GM12865 (cell line): Measurements from ENCODE around the gene NOS1.
A peak's percentile ranks its signal among the peaks of the same experiment; 100 is the strongest.

ENCODE experiments used
- DNase-seq: peaks from one replicate; pipeline ENCODE4 v3.0.0; 2010; ENCODE audit warnings: low read depth
- H3K4me3 ChIP-seq: 2 replicates; pipeline ENCODE4 v1.5.1; 2011; ENCODE audit warnings: mild to moderate bottlenecking, low read depth, low read length, control low read depth
- CTCF ChIP-seq: IDR thresholded peaks from 2 replicates; pipeline ENCODE4 v1.5.1; 2011; ENCODE audit warnings: low read length, control low read depth, low read depth, inconsistent platforms; ENCODE audit not compliant: insufficient read depth; ENCODE audit errors: missing control alignments

The NOS1 gene

GRCh38 chr12:117333331-117333881 lies 28.0 kb downstream of the NOS1 start:
- DNase-seq, result no peak
- no peak for TF ChIP-seq CTCF
- H3K4me3 ChIP-seq, result no peak overlapping the region

GRCh38 chr12:117331691-117332090 lies 29.7 kb downstream of the NOS1 start:
- TF ChIP-seq CTCF, result peak; percentile 10
- no peak for DNase-seq
- H3K4me3 ChIP-seq, result no peak overlapping the region

- no peak overlapping the region for H3K4me3 ChIP-seq
- no peak for TF ChIP-seq CTCF
- DNase-seq, result no peak
Measured at GRCh38 chr12:117330441-117331113, 30.8 kb downstream of the NOS1 start.

GRCh38 chr12:117329756-117330155 lies 31.7 kb downstream of the NOS1 start:
- no peak for TF ChIP-seq CTCF
- H3K4me3 ChIP-seq, result no peak overlapping the region
- no peak for DNase-seq

GRCh38 chr12:117328556-117329100 lies 32.8 kb downstream of the NOS1 start:
- DNase-seq, result no peak
- no peak for TF ChIP-seq CTCF
- no peak overlapping the region for H3K4me3 ChIP-seq

GRCh38 chr12:117322428-117322827 lies 39.0 kb downstream of the NOS1 start:
- H3K4me3 ChIP-seq, result no peak overlapping the region
- TF ChIP-seq CTCF, result no peak
- DNase-seq, result no peak
